ENCODE data around the gene PPP1R3D. TPM values are rescaled to one million over a fixed set of nuclear protein-coding genes. Genes with fewer than 3 reads are reported as not detected.

Gene PPP1R3D
- total RNA-seq, 1 experiment from 2014 or later = 2.7 TPM

- TF ChIP-seq JUND (IDR thresholded peaks at IDR 0.05) = no peak
- no peak for TF ChIP-seq CEBPB (IDR thresholded peaks at IDR 0.05; ENCODE audit: low read depth)
Measured at GRCh38 chr20:59902470-59902869, 37.6 kb downstream of the PPP1R3D start (continued).

DNA sequence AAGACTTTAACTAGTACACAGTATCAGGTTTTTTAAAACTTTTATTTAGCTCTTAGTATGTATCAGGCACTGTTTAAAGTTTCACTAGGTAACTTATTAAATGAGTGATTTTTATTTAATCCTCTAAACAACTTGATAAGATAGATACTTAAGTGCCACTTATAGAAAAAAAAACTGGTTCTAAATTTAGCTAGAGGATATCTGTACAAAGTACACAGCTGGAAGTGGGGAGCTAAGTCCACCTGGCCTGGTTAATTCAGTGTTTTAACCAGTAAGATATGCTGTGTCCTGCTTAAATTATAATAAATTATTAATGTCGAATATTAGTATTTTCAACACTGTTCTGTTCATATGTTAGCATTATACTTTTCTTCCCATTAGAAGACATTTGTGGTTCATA, 44.2 kb downstream of the PPP1R3D start:
- no peak for ATAC-seq
- BruUV-seq (replicated peaks) = no TSS peak
- Histone ChIP-seq H3K4me3 (replicated peaks in 1 of 2; ENCODE audit: low read depth in 1 of 2, low read length in 2 of 2) (no peak overlapping the region), H2AFZ (ENCODE audit: low read depth, low read length, poor library complexity, severe bottlenecking) (no peak overlapping the region), H3K9me3 (ENCODE audit: control insufficient read depth in 1 of 2, insufficient read depth in 1 of 2, low read depth in 1 of 2, low read length in 2 of 2) (no peaks in the 10 kb centered on the region), H3K27me3 (ENCODE audit: insufficient read depth, low read length) (peaks cover 63% of the 10 kb centered on the region), H4K20me1 (ENCODE audit: insufficient read depth) (no peaks in the 10 kb centered on the region), H3K9me2 (ENCODE audit: insufficient read depth) (no peaks in the 10 kb centered on the region), H3K79me2 (ENCODE audit: insufficient read depth, low read length) (no peaks in the 10 kb centered on the region), H3K9ac (ENCODE audit: low read length) (no peak overlapping the region), H3K36me3 (ENCODE audit: control insufficient read depth in 1 of 2, insufficient read depth in 2 of 2, low read length in 2 of 2) (no peaks in the 10 kb centered on the region), H3K4me1 (ENCODE audit: control insufficient read depth in 1 of 2, insufficient read depth in 2 of 2, low read length in 2 of 2) (no peaks in the 10 kb centered on the region), H3K27ac (ENCODE audit: low read depth, low read length) (no peak overlapping the region), H3K4me2 (ENCODE audit: low read length) (no peak overlapping the region)
- POLR2A ChIA-PET = no interaction called here
- CTCF ChIA-PET = interaction anchor here (1.2 kb wide), 1 partner anchor 57 kb away, joined by 3 read pairs; no protein-coding TSS in a partner anchor
- TF ChIP-seq EZH2phosphoT487 (IDR thresholded peaks at IDR 0.05; ENCODE audit: borderline replicate concordance) = no peak
- TF ChIP-seq YY1 (IDR thresholded peaks at IDR 0.05; ENCODE audit: extremely low read depth, insufficient replicate concordance, low read depth, low read length) = no peak
- no peak for TF ChIP-seq SP1 (IDR thresholded peaks at IDR 0.05; ENCODE audit: low read depth)
- TF ChIP-seq TCF7L2 (IDR thresholded peaks at IDR 0.05; ENCODE audit: borderline replicate concordance, extremely low read depth, insufficient read depth, insufficient read length) = no peak
- no peak for TF ChIP-seq POLR2A (IDR thresholded peaks at IDR 0.05; ENCODE audit: borderline replicate concordance, extremely low read depth, insufficient read depth, insufficient read length)
- no peak for TF ChIP-seq ZNF274 (IDR thresholded peaks at IDR 0.05; ENCODE audit: low read depth, low read length)
- no peak for TF ChIP-seq SIN3A (IDR thresholded peaks at IDR 0.05; ENCODE audit: low read depth)
- no peak for TF ChIP-seq CEBPB (IDR thresholded peaks at IDR 0.05; ENCODE audit: low read depth)
- TF ChIP-seq CTCF (IDR thresholded peaks at IDR 0.05 in 2 of 3, conservative IDR thresholded peaks at IDR 0.05 in 1 of 3; ENCODE audit: borderline replicate concordance in 1 of 3, insufficient read depth in 1 of 3, low read depth in 2 of 3, low read length in 2 of 3) = no peak
- TF ChIP-seq, protein P1, sequence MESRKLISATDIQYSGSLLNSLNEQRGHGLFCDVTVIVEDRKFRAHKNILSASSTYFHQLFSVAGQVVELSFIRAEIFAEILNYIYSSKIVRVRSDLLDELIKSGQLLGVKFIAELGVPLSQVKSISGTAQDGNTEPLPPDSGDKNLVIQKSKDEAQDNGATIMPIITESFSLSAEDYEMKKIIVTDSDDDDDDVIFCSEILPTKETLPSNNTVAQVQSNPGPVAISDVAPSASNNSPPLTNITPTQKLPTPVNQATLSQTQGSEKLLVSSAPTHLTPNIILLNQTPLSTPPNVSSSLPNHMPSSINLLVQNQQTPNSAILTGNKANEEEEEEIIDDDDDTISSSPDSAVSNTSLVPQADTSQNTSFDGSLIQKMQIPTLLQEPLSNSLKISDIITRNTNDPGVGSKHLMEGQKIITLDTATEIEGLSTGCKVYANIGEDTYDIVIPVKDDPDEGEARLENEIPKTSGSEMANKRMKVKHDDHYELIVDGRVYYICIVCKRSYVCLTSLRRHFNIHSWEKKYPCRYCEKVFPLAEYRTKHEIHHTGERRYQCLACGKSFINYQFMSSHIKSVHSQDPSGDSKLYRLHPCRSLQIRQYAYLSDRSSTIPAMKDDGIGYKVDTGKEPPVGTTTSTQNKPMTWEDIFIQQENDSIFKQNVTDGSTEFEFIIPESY (IDR thresholded peaks at IDR 0.05; ENCODE audit: extremely low read depth, insufficient replicate concordance, low read length) = no peak
- no peak for TF ChIP-seq FOSL1 (IDR thresholded peaks at IDR 0.05; ENCODE audit: low read depth)
- TF ChIP-seq, protein P2, sequence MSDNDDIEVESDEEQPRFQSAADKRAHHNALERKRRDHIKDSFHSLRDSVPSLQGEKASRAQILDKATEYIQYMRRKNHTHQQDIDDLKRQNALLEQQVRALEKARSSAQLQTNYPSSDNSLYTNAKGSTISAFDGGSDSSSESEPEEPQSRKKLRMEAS (IDR thresholded peaks at IDR 0.05) = no peak
- TF ChIP-seq ELF1 (IDR thresholded peaks at IDR 0.05; ENCODE audit: borderline replicate concordance, low read depth) = no peak
- no peak for TF ChIP-seq JUND (IDR thresholded peaks at IDR 0.05)
- no peak for TF ChIP-seq SRF (IDR thresholded peaks at IDR 0.05; ENCODE audit: low read depth)
- no peak for TF ChIP-seq ATF3 (IDR thresholded peaks at IDR 0.05)
- intact Hi-C loops (cut with micrococcal nuclease) = no loop called here
- RAD21 ChIA-PET (ENCODE audit: low non-redundant PET in 1 of 2, low total read pairs in 2 of 2, uncharacterized antibody in 2 of 2, unreplicated experiment in 2 of 2) = no interaction called here
- no peak for DNase-seq (ENCODE audit: low read depth, low spot score)
